Measurements from ENCODE around the gene DCAF10.

The DCAF10 gene

GRCh38 chr9:37835821-37836220, 35.2 kb downstream of the DCAF10 start:
- H3K4me3 ChIP-seq (ENCODE audit: control insufficient read depth, low read depth, low read length), result no peak overlapping the region
- no peak for DNase-seq (ENCODE audit: low read depth)
- TF ChIP-seq CTCF (IDR thresholded peaks at IDR 0.05; ENCODE audit: control insufficient read depth, insufficient read depth, low read depth, low read length, missing control alignments), result no peak

DNA sequence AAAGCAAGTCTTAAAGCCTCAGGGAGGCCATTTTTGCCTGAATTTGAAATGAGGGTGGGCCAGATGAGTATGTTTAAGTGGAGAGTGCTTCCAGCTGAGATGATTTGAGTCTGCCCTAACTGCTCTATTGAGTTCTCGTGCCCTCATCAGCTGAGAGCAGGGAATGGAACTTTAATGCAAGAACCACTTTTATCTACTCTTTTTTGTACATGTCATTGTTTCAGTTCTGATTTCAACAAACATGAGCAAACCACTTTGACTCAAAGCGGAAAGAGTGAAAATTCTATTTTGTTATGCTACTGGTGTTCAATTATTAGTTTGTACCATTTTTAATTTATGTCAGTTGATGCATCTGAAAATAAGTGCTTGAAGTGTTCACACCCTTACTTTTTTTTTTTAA, 35.8 kb downstream of the DCAF10 start:
- TF ChIP-seq CTCF (IDR thresholded peaks at IDR 0.05; ENCODE audit: control insufficient read depth, insufficient read depth, low read depth, low read length, missing control alignments), result no peak
- DNase-seq (ENCODE audit: low read depth), result no peak
- no peak overlapping the region for H3K4me3 ChIP-seq (ENCODE audit: control insufficient read depth, low read depth, low read length)

GRCh38 chr9:37839496-37840461, 39.2 kb downstream of the DCAF10 start:
- H3K4me3 ChIP-seq (ENCODE audit: control insufficient read depth, low read depth, low read length), result no peak overlapping the region
- no peak for DNase-seq (ENCODE audit: low read depth)
- TF ChIP-seq CTCF (IDR thresholded peaks at IDR 0.05; ENCODE audit: control insufficient read depth, insufficient read depth, low read depth, low read length, missing control alignments), result no peak

- no peak overlapping the region for H3K4me3 ChIP-seq (ENCODE audit: control insufficient read depth, low read depth, low read length)
- DNase-seq (ENCODE audit: low read depth), result peak; percentile 21
- no peak for TF ChIP-seq CTCF (IDR thresholded peaks at IDR 0.05; ENCODE audit: control insufficient read depth, insufficient read depth, low read depth, low read length, missing control alignments)
Measured at GRCh38 chr9:37840560-37841194, 40.1 kb downstream of the DCAF10 start.

- DNase-seq (ENCODE audit: low read depth), result no peak
- no peak for TF ChIP-seq CTCF (IDR thresholded peaks at IDR 0.05; ENCODE audit: control insufficient read depth, insufficient read depth, low read depth, low read length, missing control alignments)
- no peak overlapping the region for H3K4me3 ChIP-seq (ENCODE audit: control insufficient read depth, low read depth, low read length)
Measured at GRCh38 chr9:37852222-37852621, 51.6 kb downstream of the DCAF10 start.

DNA sequence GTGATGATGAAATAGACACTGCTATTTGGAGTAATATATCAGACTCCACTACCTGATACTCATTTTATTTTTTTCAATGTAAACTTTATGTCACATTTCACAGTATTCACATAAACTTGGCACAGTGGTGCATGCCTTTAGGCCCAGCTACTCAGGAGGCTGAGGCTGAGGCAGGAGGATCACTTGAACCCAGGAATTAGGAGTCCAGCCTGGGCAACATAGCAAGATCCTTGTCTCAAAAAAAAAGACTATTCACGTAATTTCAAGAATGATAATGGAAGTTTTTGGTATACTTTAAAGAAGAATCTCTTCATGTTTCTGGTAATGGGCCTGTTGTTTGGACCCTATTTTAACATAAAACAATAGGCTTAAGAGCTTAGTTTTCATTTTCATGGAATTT, 56.0 kb downstream of the DCAF10 start:
- DNase-seq (ENCODE audit: low read depth), result no peak
- no peak for TF ChIP-seq CTCF (IDR thresholded peaks at IDR 0.05; ENCODE audit: control insufficient read depth, insufficient read depth, low read depth, low read length, missing control alignments)
- H3K4me3 ChIP-seq (ENCODE audit: control insufficient read depth, low read depth, low read length), result no peak overlapping the region

All from AG09309 (cell line).